ENCODE results near the gene ARHGAP6.

Gene ARHGAP6

GRCh38 chrX:11355259-11355909 is 310.3 kb downstream of the ARHGAP6 start:
- TF ChIP-seq CTCF (conservative IDR thresholded peaks at IDR 0.05; ENCODE audit: low read depth, low read length): no peak
- Histone ChIP-seq H3K4me2 (peak overlapping the region; percentile 25; the same call in 1 of the 2 replicates), H3K4me3 (IDR thresholded peaks at IDR 0.05; ENCODE audit: insufficient read depth, low read depth, low read length) (no peak overlapping the region), H2AFZ (ENCODE audit: low read depth) (no peak overlapping the region), H3K27ac (no peak overlapping the region), H3K27me3 (ENCODE audit: insufficient read depth, low read depth) (no peaks in the 10 kb centered on the region), H3K36me3 (ENCODE audit: insufficient read depth) (no peaks in the 10 kb centered on the region), H3K9ac (no peak overlapping the region), H3K79me2 (ENCODE audit: insufficient read depth, low read depth) (peaks cover 7% of the 10 kb centered on the region; the same call in 1 of the 2 replicates), H4K20me1 (ENCODE audit: insufficient read depth) (no peaks in the 10 kb centered on the region), H3K4me1 (ENCODE audit: low read depth, poor library complexity, severe bottlenecking) (peaks cover 58% of the 10 kb centered on the region)

GRCh38 chrX:11352296-11352741 is 313.4 kb downstream of the ARHGAP6 start:
- no peaks in the 10 kb centered on the region for H4K20me1 ChIP-seq (ENCODE audit: insufficient read depth)
- H3K4me1 ChIP-seq (ENCODE audit: low read depth, poor library complexity, severe bottlenecking): peaks cover 68% of the 10 kb centered on the region
- H3K27ac ChIP-seq: no peak overlapping the region
- no peaks in the 10 kb centered on the region for H3K36me3 ChIP-seq (ENCODE audit: insufficient read depth)
- no peak for TF ChIP-seq CTCF (conservative IDR thresholded peaks at IDR 0.05; ENCODE audit: low read depth, low read length)
- peaks cover 7% of the 10 kb centered on the region; the same call in 1 of the 2 replicates for H3K79me2 ChIP-seq (ENCODE audit: insufficient read depth, low read depth)
- H2AFZ ChIP-seq (ENCODE audit: low read depth): no peak overlapping the region
- H3K4me2 ChIP-seq: no peak overlapping the region
- H3K4me3 ChIP-seq (IDR thresholded peaks at IDR 0.05; ENCODE audit: insufficient read depth, low read depth, low read length): no peak overlapping the region
- no peaks in the 10 kb centered on the region for H3K27me3 ChIP-seq (ENCODE audit: insufficient read depth, low read depth)
- H3K9ac ChIP-seq: no peak overlapping the region

GRCh38 chrX:11351375-11352295 is 314.1 kb downstream of the ARHGAP6 start:
- H3K4me2 ChIP-seq: no peak overlapping the region

More at GRCh38 chrX:11351375-11352295, 314.1 kb downstream of the ARHGAP6 start:
- no peak for TF ChIP-seq CTCF (conservative IDR thresholded peaks at IDR 0.05; ENCODE audit: low read depth, low read length)
- Histone ChIP-seq H3K4me1 (ENCODE audit: low read depth, poor library complexity, severe bottlenecking) (peaks cover 61% of the 10 kb centered on the region), H3K4me3 (IDR thresholded peaks at IDR 0.05; ENCODE audit: insufficient read depth, low read depth, low read length) (no peak overlapping the region), H3K9ac (no peak overlapping the region), H2AFZ (ENCODE audit: low read depth) (no peak overlapping the region), H3K27me3 (ENCODE audit: insufficient read depth, low read depth) (no peaks in the 10 kb centered on the region), H4K20me1 (ENCODE audit: insufficient read depth) (no peaks in the 10 kb centered on the region), H3K79me2 (ENCODE audit: insufficient read depth, low read depth) (peaks cover 7% of the 10 kb centered on the region; the same call in 1 of the 2 replicates), H3K27ac (no peak overlapping the region), H3K36me3 (ENCODE audit: insufficient read depth) (no peaks in the 10 kb centered on the region)
